DOHH2 (cell line): ENCODE results near the gene ALOX12B.

ENCODE experiments used
- EZH2phosphoT487 ChIP-seq: fragments of 200-600 bp; sonication (generic); IDR thresholded peaks from 2 replicates; pipeline ENCODE4 v1.6.1; 2017; ENCODE audit warnings: borderline replicate concordance, mild to moderate bottlenecking, antibody characterized with exemption, low read length, moderate library complexity, mixed read lengths
- TF ChIP-seq, protein P1 (sequence below): fragments of 200-600 bp; sonication (generic); IDR thresholded peaks from one replicate; pipeline ENCODE4 v1.5.1; 2014; ENCODE audit warnings: antibody characterized with exemption, mild to moderate bottlenecking, low read depth, low read length; ENCODE audit not compliant: poor library complexity, severe bottlenecking

DNA sequence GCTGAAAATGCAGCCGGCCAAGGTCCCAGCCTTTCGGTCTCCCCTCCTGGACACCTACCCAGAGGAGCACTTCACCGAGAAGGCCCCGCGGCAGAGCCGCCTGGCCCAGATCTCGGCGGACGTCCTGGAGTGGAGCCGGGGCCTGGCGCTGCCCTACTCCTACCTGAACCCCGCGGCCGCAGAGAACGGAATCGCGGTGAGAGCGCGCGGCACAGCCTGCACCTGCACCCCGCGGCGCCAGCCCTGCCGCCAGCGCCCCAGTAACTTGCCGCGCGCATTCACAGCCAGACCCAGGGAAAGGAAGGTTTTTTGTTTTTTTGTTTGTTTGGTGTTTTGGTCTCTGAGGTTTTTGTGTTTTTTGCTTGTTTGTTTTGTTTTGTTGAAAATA, 15.2 kb downstream of the ALOX12B start:
- TF ChIP-seq, protein P1, sequence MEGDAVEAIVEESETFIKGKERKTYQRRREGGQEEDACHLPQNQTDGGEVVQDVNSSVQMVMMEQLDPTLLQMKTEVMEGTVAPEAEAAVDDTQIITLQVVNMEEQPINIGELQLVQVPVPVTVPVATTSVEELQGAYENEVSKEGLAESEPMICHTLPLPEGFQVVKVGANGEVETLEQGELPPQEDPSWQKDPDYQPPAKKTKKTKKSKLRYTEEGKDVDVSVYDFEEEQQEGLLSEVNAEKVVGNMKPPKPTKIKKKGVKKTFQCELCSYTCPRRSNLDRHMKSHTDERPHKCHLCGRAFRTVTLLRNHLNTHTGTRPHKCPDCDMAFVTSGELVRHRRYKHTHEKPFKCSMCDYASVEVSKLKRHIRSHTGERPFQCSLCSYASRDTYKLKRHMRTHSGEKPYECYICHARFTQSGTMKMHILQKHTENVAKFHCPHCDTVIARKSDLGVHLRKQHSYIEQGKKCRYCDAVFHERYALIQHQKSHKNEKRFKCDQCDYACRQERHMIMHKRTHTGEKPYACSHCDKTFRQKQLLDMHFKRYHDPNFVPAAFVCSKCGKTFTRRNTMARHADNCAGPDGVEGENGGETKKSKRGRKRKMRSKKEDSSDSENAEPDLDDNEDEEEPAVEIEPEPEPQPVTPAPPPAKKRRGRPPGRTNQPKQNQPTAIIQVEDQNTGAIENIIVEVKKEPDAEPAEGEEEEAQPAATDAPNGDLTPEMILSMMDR: no peak
- no peak for TF ChIP-seq EZH2phosphoT487
